ENCODE measurements around the gene CRYAB. TPM values are rescaled to one million over a fixed set of nuclear protein-coding genes. Genes with fewer than 3 reads are reported as not detected.
"Not testable (repeated sequence)": the region's sequence is repeated elsewhere in the genome, so short reads cannot be mapped to it uniquely, and the experiment has no call there.

CRYAB gene
- total and polyA plus RNA-seq, 7 donors = 25.0 to 299 (median 151) TPM

- no peak for DNase-seq
- peaks cover 0 to 53% (median 50%) of the 10 kb centered on the region in 4 donors for H3K4me1 ChIP-seq
- H3K27ac ChIP-seq = peak overlapping the region; percentile 72 to 89 (median 85)
- H3K9me3 ChIP-seq = no peaks in the 10 kb centered on the region
- intact Hi-C loops (cut with DNase I) = loop anchor here (2.0 kb wide), 2 partner anchors 41 to 57 kb away; partner anchors contain the start of genes CFAP68 and FDXACB1
- no peaks in the 10 kb centered on the region for H3K36me3 ChIP-seq
- no peaks in the 10 kb centered on the region for H3K27me3 ChIP-seq
- peak overlapping the region in 3 of 4 donors; percentile 74 to 86 (median 82) for H3K4me3 ChIP-seq
- TF ChIP-seq EP300 (IDR thresholded peaks at IDR 0.05) = no peak
- no peak for TF ChIP-seq POLR2A (IDR thresholded peaks at IDR 0.05)
- TF ChIP-seq CTCF (IDR thresholded peaks at IDR 0.05) = no peak
- no peak for TF ChIP-seq POLR2AphosphoS5 (IDR thresholded peaks at IDR 0.05)
- 44 to 52% methylated on average over 3 of the region's 3 CpGs for WGBS, 2 donors
Observed at GRCh38 chr11:111936040-111936540, 24.5 kb upstream of the CRYAB start.

- TF ChIP-seq EP300 (IDR thresholded peaks at IDR 0.05) (no peak), POLR2A (IDR thresholded peaks at IDR 0.05) (no peak), POLR2AphosphoS5 (IDR thresholded peaks at IDR 0.05) (peak in 2 of 4 donors; percentile 16 to 25)
- 67 to 72% methylated on average over 4 of the region's 4 CpGs for WGBS, 2 donors
Observed at GRCh38 chr11:111935317-111936039, 23.9 kb upstream of the CRYAB start.

GRCh38 chr11:111934306-111934705 lies 22.7 kb upstream of the CRYAB start:
- peak overlapping the region in 3 of 4 donors; percentile 72 to 89 (median 86) for H3K27ac ChIP-seq
- H3K4me1 ChIP-seq = peaks cover 0 to 43% (median 38%) of the 10 kb centered on the region in 4 donors
- no peaks in the 10 kb centered on the region for H3K36me3 ChIP-seq
- WGBS, 2 donors = 94 to 97% methylated on average over 1 of the region's 1 CpG
- H3K27me3 ChIP-seq = no peaks in the 10 kb centered on the region
- no peak overlapping the region for H3K4me3 ChIP-seq
- H3K9me3 ChIP-seq = no peaks in the 10 kb centered on the region
- TF ChIP-seq CTCF (IDR thresholded peaks at IDR 0.05) (no peak), POLR2AphosphoS5 (IDR thresholded peaks at IDR 0.05) (no peak), POLR2A (IDR thresholded peaks at IDR 0.05) (no peak), EP300 (IDR thresholded peaks at IDR 0.05) (no peak)
- no peak for DNase-seq
- intact Hi-C loops (cut with DNase I) = no loop called here

More at GRCh38 chr11:111935317-111936039, 23.9 kb upstream of the CRYAB start:
- H3K36me3 ChIP-seq = no peaks in the 10 kb centered on the region
- no peak overlapping the region for H3K4me3 ChIP-seq
- DNase-seq = no peak
- peak overlapping the region; percentile 72 to 89 (median 85) for H3K27ac ChIP-seq
- no peaks in the 10 kb centered on the region for H3K9me3 ChIP-seq
- H3K27me3 ChIP-seq = no peaks in the 10 kb centered on the region
- intact Hi-C loops (cut with DNase I) = loop anchor here (2.0 kb wide), 2 partner anchors 41 to 57 kb away; partner anchors contain the start of genes CFAP68 and FDXACB1
- H3K4me1 ChIP-seq = peaks cover 0 to 53% (median 49%) of the 10 kb centered on the region in 4 donors

- Histone ChIP-seq H3K27ac (peak overlapping the region in 2 of 4 donors; percentile 72 to 89), H3K36me3 (no peaks in the 10 kb centered on the region), H3K4me3 (no peak overlapping the region), H3K4me1 (peaks cover 0 to 38% (median 33%) of the 10 kb centered on the region in 4 donors), H3K9me3 (no peaks in the 10 kb centered on the region), H3K27me3 (no peaks in the 10 kb centered on the region)
- whole genome bisulfite sequencing, 2 donors = 83 to 89% methylated on average over 1 of the region's 1 CpG
- intact Hi-C loops (cut with DNase I) = no loop called here
- no peak for TF ChIP-seq EP300 (IDR thresholded peaks at IDR 0.05)
- DNase-seq = no peak
Observed at GRCh38 chr11:111933872-111934271, 22.3 kb upstream of the CRYAB start.

GRCh38 chr11:111933176-111933575 lies 21.6 kb upstream of the CRYAB start:
- H3K4me3 ChIP-seq; H3K9me3 ChIP-seq; H3K27me3 ChIP-seq; H3K27ac ChIP-seq; DNase-seq; H3K36me3 ChIP-seq; intact Hi-C loops (cut with DNase I): not testable (repeated sequence)
- WGBS, 2 donors = 96% methylated on average over 14 of the region's 14 CpGs
- peaks cover 0 to 32% (median 26%) of the 10 kb centered on the region in 4 donors for H3K4me1 ChIP-seq

GRCh38 chr11:111932611-111932950 lies 21.0 kb upstream of the CRYAB start:
- intact Hi-C loops (cut with DNase I) = no loop called here
- Histone ChIP-seq H3K36me3 (no peaks in the 10 kb centered on the region), H3K4me1 (peaks cover 0 to 26% (median 22%) of the 10 kb centered on the region in 4 donors), H3K27me3 (no peaks in the 10 kb centered on the region), H3K4me3 (no peak overlapping the region), H3K9me3 (no peaks in the 10 kb centered on the region), H3K27ac (no peak overlapping the region)
- 83 to 86% methylated on average over 2 of the region's 2 CpGs for WGBS, 2 donors
- no peak for DNase-seq
- TF ChIP-seq POLR2AphosphoS5 (IDR thresholded peaks at IDR 0.05) (no peak), EP300 (IDR thresholded peaks at IDR 0.05) (no peak), CTCF (IDR thresholded peaks at IDR 0.05) (no peak), POLR2A (IDR thresholded peaks at IDR 0.05) (no peak)
